K562 (cell line): ENCODE results near the gene CPT1B. TPM values are rescaled to one million over a fixed set of nuclear protein-coding genes. Genes with fewer than 3 reads are reported as not detected.

Source experiments
- ATAC-seq: fragments of 200-7000 bp; cut with Tn5 transposase; 3 replicates; pipeline ENCODE4 v1.9.1; 2020; ENCODE audit warnings: moderate library complexity
- BruUV-seq: library from RNA; stranded (reverse); fragments of 400-500 nt; replicated peaks from 2 replicates; lab custom pipeline; 2021; lab: Mats Ljungman, UMichigan
- CTCF ChIA-PET: fragments of 300-600 bp; formaldehyde crosslinking; extraction: SDS; loops from one replicate; lab custom pipeline; 2021; ENCODE audit warnings: low intra/inter-chr PET ratio; lab: Yijun Ruan, JAX
- POLR2A ChIA-PET: fragments of 300-600, 350-650 bp; sonication (Branson Sonifier 250); formaldehyde crosslinking; extraction: SDS; loops from one replicate; lab custom pipeline; 2021; ENCODE audit warnings: antibody characterized with exemption, inconsistent platforms; lab: Yijun Ruan, JAX
- DNase-seq, 4 experiments: peaks; one replicate each; pipeline versions ENCODE4 v3.0.0 to v3.0.0-alpha.2; 2011 to 2018; ENCODE audit warnings: low spot score in 3 of 4, mixed read lengths in 3 of 4; ENCODE audit errors: extremely low read depth in 1 of 4
- FAIRE-seq: peaks from 2 replicates; lab custom pipeline; 2011; peaks lifted over from hg19 to GRCh38; lab: Jason Lieb, UNC
- H2AFZ ChIP-seq: 2 replicates; pipeline ENCODE4 v1.6.0; 2011; ENCODE audit warnings: low read depth, low read length, control low read depth, inconsistent platforms
- H3K27ac ChIP-seq: fragments of 200-600 bp; 3 replicates; pipeline ENCODE4 v1.8.0; 2011; ENCODE audit warnings: low read depth, mild to moderate bottlenecking, control low read depth, inconsistent platforms, low read length, moderate library complexity, mixed read lengths; ENCODE audit errors: extremely low read depth
- H3K27me3 ChIP-seq, 2 experiments: fragments of 300-600 bp in 1 of 2; 2 replicates in 1 of 2; 3 replicates in 1 of 2; pipeline versions ENCODE4 v1.6.0 to v1.8.0; 2011; ENCODE audit warnings: inconsistent platforms in 2 of 2, low read length in 2 of 2, mild to moderate bottlenecking in 1 of 2, mixed read lengths in 1 of 2, moderate library complexity in 1 of 2; ENCODE audit not compliant: control insufficient read depth in 2 of 2, insufficient read depth in 2 of 2
- H3K36me3 ChIP-seq: fragments of 300-600 bp; 3 replicates; pipeline ENCODE4 v1.8.0; 2011; ENCODE audit warnings: mild to moderate bottlenecking, low read length, inconsistent platforms; ENCODE audit not compliant: control insufficient read depth, insufficient read depth
- H3K4me1 ChIP-seq, 2 experiments: fragments of 200-600 bp in 1 of 2; replicated peaks in 1 of 2; 2 replicates in 1 of 2; 3 replicates in 1 of 2; pipeline versions ENCODE4 v1.5.1 to v1.8.0; 2011; ENCODE audit warnings: inconsistent platforms in 2 of 2, low read length in 2 of 2, mild to moderate bottlenecking in 1 of 2, mixed read lengths in 1 of 2, moderate library complexity in 1 of 2; ENCODE audit not compliant: control insufficient read depth in 2 of 2, insufficient read depth in 2 of 2
- H3K4me2 ChIP-seq: 2 replicates; pipeline ENCODE4 v1.6.1; 2011; ENCODE audit warnings: low read length, control low read depth, inconsistent platforms, mixed read lengths; ENCODE audit not compliant: insufficient read depth
- H3K4me3 ChIP-seq: fragments of 200-600 bp; sonication (generic), shearing (Covaris generic); 2 replicates; pipeline ENCODE4 v1.5.1; 2016; ENCODE audit warnings: control low read depth, inconsistent platforms
- H3K79me2 ChIP-seq: fragments of 200-600 bp; 3 replicates; pipeline ENCODE4 v1.8.0; 2011; ENCODE audit warnings: low read length, inconsistent platforms; ENCODE audit not compliant: control insufficient read depth, insufficient read depth
- H3K9ac ChIP-seq, 2 experiments: 2 replicates each; pipeline versions ENCODE4 v1.6.0 to v1.6.1; 2011; ENCODE audit warnings: low read depth in 2 of 2, low read length in 2 of 2, control low read depth in 1 of 2, inconsistent platforms in 1 of 2, mild to moderate bottlenecking in 1 of 2, mixed read lengths in 1 of 2; ENCODE audit not compliant: insufficient read depth in 1 of 2
- H3K9me1 ChIP-seq: one replicate; pipeline ENCODE4 v1.6.0; 2011; ENCODE audit warnings: inconsistent platforms, mild to moderate bottlenecking, low read length, moderate library complexity; ENCODE audit not compliant: control insufficient read depth, insufficient read depth
- H3K9me3 ChIP-seq: replicated peaks from 2 replicates; pipeline ENCODE4 v1.5.1; 2011; ENCODE audit warnings: low read depth, low read length, inconsistent platforms; ENCODE audit not compliant: control insufficient read depth, insufficient read depth
- H4K20me1 ChIP-seq: replicated peaks from 2 replicates; pipeline ENCODE4 v1.6.1; 2011; ENCODE audit warnings: low read length, inconsistent platforms, mixed read lengths; ENCODE audit not compliant: control insufficient read depth, insufficient read depth
- DPF2 ChIP-seq: fragments of 450-650 bp; IDR thresholded peaks from 2 replicates; pipeline ENCODE4 v1.6.1; 2016
- EGR1 ChIP-seq: fragments of 450-650 bp; conservative IDR thresholded peaks from 2 replicates; pipeline ENCODE4 v1.6.1; 2017; ENCODE audit warnings: mild to moderate bottlenecking
- ELK1 ChIP-seq: sonication (generic); formaldehyde crosslinking; IDR thresholded peaks from 2 replicates; pipeline ENCODE4 v1.8.1; 2022; ENCODE audit warnings: missing genetic modification reagents
- KLF10 ChIP-seq: fragments of 250-450 bp; sonication (Bioruptor Pico); IDR thresholded peaks from 2 replicates; pipeline ENCODE4 v1.6.1; 2021; ENCODE audit warnings: matching md5 sums
- PHF21A ChIP-seq: fragments of 450-650 bp; IDR thresholded peaks from 2 replicates; pipeline ENCODE4 v1.6.1; 2017; ENCODE audit warnings: low read depth, borderline replicate concordance
- RBFOX2 ChIP-seq: fragments of 200-400 bp; formaldehyde crosslinking; IDR thresholded peaks from 2 replicates; pipeline ENCODE4 v1.6.1; 2017; ENCODE audit warnings: low read depth, mild to moderate bottlenecking, low read length, moderate library complexity
- RBM22 ChIP-seq: fragments of 200-400 bp; formaldehyde crosslinking; IDR thresholded peaks from 2 replicates; pipeline ENCODE4 v1.6.1; 2018; ENCODE audit warnings: low read length, low read depth; ENCODE audit not compliant: poor library complexity, severe bottlenecking
- RCOR1 ChIP-seq, 2 experiments: IDR thresholded peaks; 2 replicates each; pipeline ENCODE4 v1.6.1; 2012; ENCODE audit warnings: low read depth in 2 of 2, low read length in 2 of 2, borderline replicate concordance in 1 of 2, improper control_type of control experiment in 1 of 2
- ZBTB5 ChIP-seq: fragments of 450-650 bp; IDR thresholded peaks from 2 replicates; pipeline ENCODE4 v1.6.1; 2017; ENCODE audit warnings: antibody characterized with exemption
- ZFP30 ChIP-seq: fragments of 250-450 bp; sonication (Bioruptor Pico); IDR thresholded peaks from 2 replicates; pipeline ENCODE4 v1.8.0; 2022; ENCODE audit warnings: moderate library complexity, mild to moderate bottlenecking, inconsistent platforms, borderline replicate concordance
- ZNF324 ChIP-seq: fragments of 250-450 bp; sonication (Bioruptor Pico); IDR thresholded peaks from 2 replicates; pipeline ENCODE4 v1.4.0; 2020; ENCODE audit warnings: mild to moderate bottlenecking
- WGBS: fragments of 100-300 bp; shearing (Covaris generic); methylation state at CpG from one replicate; pipeline ENCODE4 v1.1.6; 2016; ENCODE audit warnings: low coverage, mixed read lengths; ENCODE audit not compliant: insufficient coverage; ENCODE audit errors: missing lambda C conversion rate; 5-methylcytosine and 5-hydroxymethylcytosine counted together
- in situ Hi-C: fragments of 300-500 bp; cut with MboI; formaldehyde crosslinking; loops from 4 replicates; pipeline ENCODE4 v1.15.0; 2018; ENCODE audit warnings: inconsistent platforms, mixed read lengths
- intact Hi-C: fragments of 100-400 bp; cut with micrococcal nuclease; formaldehyde crosslinking; loops from 2 replicates; pipeline ENCODE4 v1.14.2; 2022
- polyA plus RNA-seq, 8 experiments: library from polyadenylated mRNA; depleted of rRNA in 4 of 8; stranded (reverse) in 5 of 8; unstranded in 3 of 8; fragments of >200 nt; fragmentation: Nextera tagmentation in 2 of 8; fragmentation: Illumina TruSeq in 1 of 8; extraction: Ambion mirVana in 2 of 8; extraction: Trizol in 1 of 8; gene quantifications; 2 replicates each; pipeline versions ENCODE4 v1.2.1 to v1.2.3, GENCODE V29; 2011 to 2014; ENCODE audit warnings: inconsistent platforms in 1 of 8, missing spikeins in 1 of 8
- total RNA-seq, 7 experiments: library from RNA; depleted of rRNA in 6 of 7; stranded (reverse); fragments of >200 nt in 6 of 7; fragmentation: Illumina TruSeq in 2 of 7; extraction: Trizol in 2 of 7; gene quantifications; 2 replicates each; pipeline versions ENCODE4 v1.2.1 to v1.2.3, GENCODE V29; 2011 to 2021; ENCODE audit warnings: low replicate concordance in 1 of 7
- TF ChIP-seq, protein P1 (sequence below): fragments of 250-450 bp; sonication (Bioruptor Pico); IDR thresholded peaks from 2 replicates; pipeline ENCODE4 v1.8.0; 2021; ENCODE audit warnings: moderate library complexity, mild to moderate bottlenecking, inconsistent platforms

The CPT1B gene
- total and polyA plus RNA-seq, 9 of the 15 experiments (the other 6 are each of a cell fraction or from before 2014, with no cell fraction given) = 0.35 to 6.1 (median 2.6) TPM

GRCh38 chr22:50584106-50585096 lies 6.2 kb upstream of the CPT1B start (continued):
- TF ChIP-seq ELK1 (CRISPR knock-in tag) (no peak), KLF10 (CRISPR knock-in tag) (no peak), RBM22 (no peak)
- TF ChIP-seq, all 486 proteins: peak for 0

DNA sequence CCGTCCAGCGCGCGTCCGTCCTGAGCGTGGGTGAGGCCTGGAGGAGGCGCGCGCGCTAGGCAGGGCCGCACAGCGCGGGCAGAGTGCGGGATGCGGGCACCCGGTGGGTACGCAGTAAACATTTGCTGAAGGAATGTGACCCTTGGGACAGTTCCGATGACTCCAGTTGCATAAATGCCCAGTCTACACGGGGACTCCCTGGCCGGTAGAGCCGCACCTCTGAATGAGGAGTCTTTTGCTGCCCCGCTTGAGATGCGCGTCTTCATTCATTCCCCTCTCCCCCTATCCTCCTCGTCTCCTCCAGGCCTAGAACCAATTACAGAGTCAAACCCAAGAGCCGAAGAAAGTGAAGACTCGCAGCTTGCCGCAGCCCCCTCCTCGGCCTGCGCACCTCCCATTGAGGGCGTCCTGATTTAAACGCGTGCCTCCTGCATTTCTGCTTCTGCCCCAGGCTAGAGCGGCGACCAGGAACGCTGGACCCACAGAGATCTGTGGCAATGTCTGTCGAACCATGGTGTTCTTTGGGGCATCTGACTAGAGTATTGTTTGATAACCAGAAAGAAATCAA lies 5.2 kb upstream of the CPT1B start:
- TSS peak; percentile 87 for BruUV-seq
- H3K4me2 ChIP-seq = peak overlapping the region; percentile 88
- no peak for DNase-seq
- H3K4me1 ChIP-seq = peaks cover 15 to 23% of the 10 kb centered on the region in 2 experiments; a peak in 4 of 5 replicates
- H4K20me1 ChIP-seq = no peaks in the 10 kb centered on the region
- H3K9ac ChIP-seq = peak overlapping the region; percentile 56 to 88; a peak in 3 of 4 replicates
- POLR2A ChIA-PET = interaction anchor here (0.5 to 1.6 kb wide), 4 partner anchors 10 to 243 kb away, joined by 3 to 4 read pairs (median 4); partner anchors contain the start of gene SCO2
- H3K9me3 ChIP-seq = no peaks in the 10 kb centered on the region
- in situ Hi-C loops = no loop called here
- WGBS = 7% methylated on average over 20 of the region's 37 CpGs
- CTCF ChIA-PET = interaction anchor here (0.7 kb wide), 1 partner anchor 71 kb away, joined by 3 read pairs; no protein-coding TSS in a partner anchor
- peaks cover 6% of the 10 kb centered on the region; the same call in 2 of the 3 replicates for H3K79me2 ChIP-seq
- no peaks in the 10 kb centered on the region for H3K27me3 ChIP-seq
- peak overlapping the region; percentile 48; the same call in 2 of the 3 replicates for H3K27ac ChIP-seq
- intact Hi-C loops = no loop called here
- no peaks in the 10 kb centered on the region for H3K9me1 ChIP-seq
- no peak for FAIRE-seq
- H3K4me3 ChIP-seq = peak overlapping the region; percentile 77
- peak; percentile 28 for ATAC-seq
- H3K36me3 ChIP-seq = no peaks in the 10 kb centered on the region; the same call in 2 of the 3 replicates
- peak overlapping the region; percentile 77 for H2AFZ ChIP-seq
- TF ChIP-seq ZBTB5 = no peak
- TF ChIP-seq DPF2 = no peak
- no peak for TF ChIP-seq RCOR1 (IDR thresholded peaks at IDR 0.05; ENCODE audit: borderline replicate concordance in 1 of 2, low read depth in 2 of 2, low read length in 2 of 2)
- TF ChIP-seq PHF21A = no peak
- TF ChIP-seq, protein P1, sequence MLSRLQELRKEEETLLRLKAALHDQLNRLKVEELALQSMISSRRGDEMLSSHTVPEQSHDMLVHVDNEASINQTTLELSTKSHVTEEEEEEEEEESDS = no peak
- TF ChIP-seq ZNF324 = no peak
- TF ChIP-seq EGR1 = 0 out of 2 replicates have a peak, but pooled peaks have one; percentile 42
- 0 out of 2 replicates have a peak, but pooled peaks have one; percentile 1 for TF ChIP-seq RBFOX2
- TF ChIP-seq ZFP30 (CRISPR knock-in tag) = no peak
